Measurements from ENCODE around the gene FXYD4.

FXYD4 gene

GRCh38 chr10:43408710-43409384 is 37.4 kb downstream of the FXYD4 start, which contains the start of gene HNRNPF:
HNRNPF (minus strand) TSS chr10:43409186; CDS start chr10:43387884, 21,302 bp downstream.
- H3K27ac ChIP-seq: peak within 1 kb of the TSS; percentile 99
- TF ChIP-seq ZFX (IDR thresholded peaks at IDR 0.05): peak; percentile 85
- no peak for TF ChIP-seq CTCF (conservative IDR thresholded peaks at IDR 0.05)

- H3K27ac ChIP-seq: peak overlapping the region; percentile 99
- TF ChIP-seq ZFX (IDR thresholded peaks at IDR 0.05): no peak
- TF ChIP-seq CTCF (conservative IDR thresholded peaks at IDR 0.05): no peak
Measured at GRCh38 chr10:43409385-43410109, 38.1 kb downstream of the FXYD4 start.

- TF ChIP-seq CTCF (conservative IDR thresholded peaks at IDR 0.05) (no peak), ZFX (IDR thresholded peaks at IDR 0.05) (no peak)
Measured at GRCh38 chr10:43410345-43410744, 38.9 kb downstream of the FXYD4 start.

GRCh38 chr10:43411536-43411935 is 40.1 kb downstream of the FXYD4 start:
- TF ChIP-seq CTCF (conservative IDR thresholded peaks at IDR 0.05) (no peak), ZFX (IDR thresholded peaks at IDR 0.05) (no peak)
- no peak overlapping the region for H3K27ac ChIP-seq

More at GRCh38 chr10:43410345-43410744, 38.9 kb downstream of the FXYD4 start:
- H3K27ac ChIP-seq: peak overlapping the region; percentile 99; the same call in 1 of the 2 replicates

- TF ChIP-seq CTCF (conservative IDR thresholded peaks at IDR 0.05): no peak
- TF ChIP-seq ZFX (IDR thresholded peaks at IDR 0.05): no peak
Measured at GRCh38 chr10:43415544-43415943, 44.1 kb downstream of the FXYD4 start.

GRCh38 chr10:43417950-43418768 is 46.7 kb downstream of the FXYD4 start:
- H3K27ac ChIP-seq: no peak overlapping the region
- TF ChIP-seq ZFX (IDR thresholded peaks at IDR 0.05) (no peak), CTCF (conservative IDR thresholded peaks at IDR 0.05) (no peak)

More at GRCh38 chr10:43415544-43415943, 44.1 kb downstream of the FXYD4 start:
- no peak overlapping the region for H3K27ac ChIP-seq

All from C4-2B (cell line).